ENCODE data around the gene RALGDS.
"Not testable (repeated sequence)": the region's sequence is repeated elsewhere in the genome, so short reads cannot be mapped to it uniquely, and the experiment has no call there.

- not testable (repeated sequence) for TF ChIP-seq CTCF, ZNF626 (tag by site-specific recombination; IDR thresholded peaks at IDR 0.05)
These were observed 34.7 kb downstream of the RALGDS start for GRCh38 chr9:133086212-133086860.
